ENCODE results near the gene SLC38A6. TPM values are rescaled to one million over a fixed set of nuclear protein-coding genes. Genes with fewer than 3 reads are reported as not detected.

The SLC38A6 gene
- total RNA-seq, 4 donors from 2014 or later: 10.4 to 34.2 (median 21.7) TPM

DNA sequence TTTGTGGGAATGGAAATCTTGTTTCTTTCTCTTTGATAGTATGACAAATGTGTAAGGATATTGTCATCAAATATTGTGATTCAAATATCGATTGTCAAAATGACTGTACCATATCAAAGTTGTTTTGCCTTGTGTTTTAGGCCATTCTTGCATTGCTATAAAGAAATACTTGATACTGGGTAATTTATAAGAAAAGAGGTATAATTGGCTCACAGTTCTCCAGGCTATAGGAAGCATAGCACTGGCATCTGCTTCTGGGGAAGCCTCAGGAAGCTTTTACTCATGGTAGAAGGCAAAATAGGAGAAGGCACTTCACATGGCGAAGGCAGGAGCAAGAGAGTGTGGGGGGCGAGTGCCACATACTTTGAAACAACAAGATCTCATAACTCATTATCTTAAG lies 8.0 kb upstream of the SLC38A6 start:
- whole genome bisulfite sequencing, 2 donors: 90 to 97% methylated on average over 3 of the region's 3 CpGs
- Histone ChIP-seq H3K9me3 (no peaks in the 10 kb centered on the region), H3K36me3 (peaks cover 0 to 49% (median 0%) of the 10 kb centered on the region in 3 donors), H3K4me1 (peaks cover 0 to 6% (median 0%) of the 10 kb centered on the region in 4 donors), H3K27ac (no peak overlapping the region), H3K4me3 (no peak overlapping the region), H3K27me3 (no peaks in the 10 kb centered on the region)
- no peak for DNase-seq (ENCODE audit: low spot score in 2 of 2)
- TF ChIP-seq, protein P1, sequence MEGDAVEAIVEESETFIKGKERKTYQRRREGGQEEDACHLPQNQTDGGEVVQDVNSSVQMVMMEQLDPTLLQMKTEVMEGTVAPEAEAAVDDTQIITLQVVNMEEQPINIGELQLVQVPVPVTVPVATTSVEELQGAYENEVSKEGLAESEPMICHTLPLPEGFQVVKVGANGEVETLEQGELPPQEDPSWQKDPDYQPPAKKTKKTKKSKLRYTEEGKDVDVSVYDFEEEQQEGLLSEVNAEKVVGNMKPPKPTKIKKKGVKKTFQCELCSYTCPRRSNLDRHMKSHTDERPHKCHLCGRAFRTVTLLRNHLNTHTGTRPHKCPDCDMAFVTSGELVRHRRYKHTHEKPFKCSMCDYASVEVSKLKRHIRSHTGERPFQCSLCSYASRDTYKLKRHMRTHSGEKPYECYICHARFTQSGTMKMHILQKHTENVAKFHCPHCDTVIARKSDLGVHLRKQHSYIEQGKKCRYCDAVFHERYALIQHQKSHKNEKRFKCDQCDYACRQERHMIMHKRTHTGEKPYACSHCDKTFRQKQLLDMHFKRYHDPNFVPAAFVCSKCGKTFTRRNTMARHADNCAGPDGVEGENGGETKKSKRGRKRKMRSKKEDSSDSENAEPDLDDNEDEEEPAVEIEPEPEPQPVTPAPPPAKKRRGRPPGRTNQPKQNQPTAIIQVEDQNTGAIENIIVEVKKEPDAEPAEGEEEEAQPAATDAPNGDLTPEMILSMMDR (IDR thresholded peaks at IDR 0.05): no peak
- TF ChIP-seq EP300 (IDR thresholded peaks at IDR 0.05): no peak
- no peak for TF ChIP-seq POLR2A (IDR thresholded peaks at IDR 0.05)

- WGBS, 2 donors: 86 to 87% methylated on average over 6 of the region's 6 CpGs
- no peak overlapping the region for H3K27ac ChIP-seq
Observed at GRCh38 chr14:60974090-60974651, 6.9 kb upstream of the SLC38A6 start.

GRCh38 chr14:60975551-60975950 lies 5.5 kb upstream of the SLC38A6 start:
- Histone ChIP-seq H3K27ac (no peak overlapping the region), H3K9me3 (no peaks in the 10 kb centered on the region), H3K36me3 (peaks cover 0 to 49% (median 0%) of the 10 kb centered on the region in 3 donors), H3K27me3 (no peaks in the 10 kb centered on the region), H3K4me1 (peaks cover 0 to 29% (median 11%) of the 10 kb centered on the region in 4 donors), H3K4me3 (no peak overlapping the region)
- TF ChIP-seq, protein P1 (IDR thresholded peaks at IDR 0.05): no peak
- TF ChIP-seq POLR2A (IDR thresholded peaks at IDR 0.05): no peak
- no peak for TF ChIP-seq EP300 (IDR thresholded peaks at IDR 0.05)
- 32 to 34% methylated on average over 2 of the region's 2 CpGs for WGBS, 2 donors
- DNase-seq (ENCODE audit: low spot score in 2 of 2): no peak

More at GRCh38 chr14:60974090-60974651, 6.9 kb upstream of the SLC38A6 start:
- H3K9me3 ChIP-seq: no peaks in the 10 kb centered on the region
- H3K4me1 ChIP-seq: peaks cover 0 to 15% (median 5%) of the 10 kb centered on the region in 4 donors
- H3K4me3 ChIP-seq: no peak overlapping the region
- H3K36me3 ChIP-seq: peaks cover 0 to 49% (median 0%) of the 10 kb centered on the region in 3 donors
- H3K27me3 ChIP-seq: no peaks in the 10 kb centered on the region
- DNase-seq (ENCODE audit: low spot score in 2 of 2): no peak
- TF ChIP-seq, protein P1 (IDR thresholded peaks at IDR 0.05): no peak
- no peak for TF ChIP-seq EP300 (IDR thresholded peaks at IDR 0.05)
- TF ChIP-seq POLR2A (IDR thresholded peaks at IDR 0.05): no peak

DNA sequence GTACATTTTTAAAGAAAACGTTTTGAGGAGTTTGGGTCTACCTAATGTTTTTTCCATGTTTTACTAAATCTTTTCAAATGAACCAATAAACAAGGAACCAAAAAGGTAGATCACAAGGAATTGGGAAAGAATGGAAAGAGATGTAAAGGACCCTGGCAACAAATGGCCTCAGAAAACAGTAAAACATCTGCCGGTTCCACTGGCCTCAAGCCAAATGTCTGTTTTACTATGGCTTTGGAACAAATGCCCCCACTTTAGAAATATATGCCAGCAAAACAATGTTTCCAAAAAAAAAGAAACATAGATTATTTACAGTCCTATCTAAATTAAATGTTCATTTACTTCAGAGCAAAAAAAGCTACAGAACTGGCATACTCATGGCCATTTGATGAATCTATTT lies 3.2 kb upstream of the SLC38A6 start:
- TF ChIP-seq EP300 (IDR thresholded peaks at IDR 0.05): no peak
- TF ChIP-seq POLR2A (IDR thresholded peaks at IDR 0.05): no peak
- TF ChIP-seq, protein P1 (IDR thresholded peaks at IDR 0.05): no peak
- H3K9me3 ChIP-seq: no peaks in the 10 kb centered on the region
- no peak overlapping the region for H3K27ac ChIP-seq
- H3K36me3 ChIP-seq: peaks cover 0 to 36% (median 0%) of the 10 kb centered on the region in 3 donors
- DNase-seq (ENCODE audit: low spot score in 2 of 2): no peak
- no peaks in the 10 kb centered on the region for H3K27me3 ChIP-seq
- H3K4me3 ChIP-seq: no peak overlapping the region
- WGBS, 2 donors: 40 to 46% methylated on average over 2 of the region's 2 CpGs
- H3K4me1 ChIP-seq: peaks cover 0 to 42% (median 21%) of the 10 kb centered on the region in 4 donors

DNA sequence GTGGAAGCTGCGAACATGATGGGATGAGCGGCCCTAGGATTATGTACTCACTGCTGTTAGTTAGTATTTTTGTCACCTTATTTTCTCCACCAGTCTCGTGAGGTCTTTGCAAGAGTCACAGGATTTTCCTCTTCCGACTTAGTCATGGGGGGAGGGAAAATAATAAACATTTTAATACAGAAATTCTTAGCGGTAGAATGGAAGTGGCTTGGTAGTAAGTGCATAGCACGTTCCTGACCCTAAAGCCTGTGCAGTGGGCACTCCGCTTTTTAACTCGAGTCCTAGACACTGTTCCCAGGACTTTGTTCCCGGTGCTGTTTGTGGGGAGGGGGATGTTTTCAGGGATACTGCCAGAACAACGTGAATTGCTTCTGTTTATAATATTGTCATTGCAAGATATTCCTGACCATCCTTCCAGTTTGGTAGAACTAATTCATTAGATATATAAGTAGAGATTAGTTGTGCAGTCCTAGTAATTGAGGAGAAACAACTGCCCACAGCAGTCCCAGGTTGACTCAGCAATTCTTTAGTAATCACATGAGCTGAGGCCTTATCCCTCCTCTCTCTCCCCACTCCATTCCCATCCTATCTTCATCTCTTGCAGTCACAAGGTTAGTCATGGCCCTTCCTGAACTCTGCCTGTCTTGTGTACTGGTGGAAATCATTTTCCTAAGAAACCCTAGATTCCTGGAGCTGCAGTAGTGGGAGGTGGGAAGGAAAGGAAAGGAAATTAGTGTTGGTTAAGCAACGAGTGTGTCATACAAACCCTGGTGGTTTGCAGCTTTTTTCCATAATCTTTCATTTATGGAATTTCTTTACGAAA lies 799 bp downstream of the SLC38A6 start:
- DNase-seq (ENCODE audit: low spot score in 2 of 2): peak in 1 of 2 donors; percentile 14
- Histone ChIP-seq H3K36me3 (peaks cover 0 to 19% (median 0%) of the 10 kb centered on the region in 3 donors), H3K4me1 (peaks cover 0 to 58% (median 24%) of the 10 kb centered on the region in 4 donors), H3K4me3 (peak overlapping the region; percentile 69 to 93 (median 84)), H3K27me3 (no peaks in the 10 kb centered on the region), H3K27ac (peak overlapping the region; percentile 77 to 94 (median 86)), H3K9me3 (no peaks in the 10 kb centered on the region)
- WGBS, 2 donors: 11% methylated on average over 12 of the region's 12 CpGs
- TF ChIP-seq, protein P1 (IDR thresholded peaks at IDR 0.05): no peak
- TF ChIP-seq EP300 (IDR thresholded peaks at IDR 0.05): peak in 1 of 2 donors; percentile 7

Measured in tibial nerve (tissue), 4 donors.